SH-SY5Y (cell line): ENCODE results near the gene PQBP1.

Experiments used
- GATA2 ChIP-seq: IDR thresholded peaks from 2 replicates; pipeline ENCODE4 v1.6.1; 2011; ENCODE audit warnings: mild to moderate bottlenecking, low read depth, low read length
- GATA3 ChIP-seq: IDR thresholded peaks from 2 replicates; pipeline ENCODE4 v1.6.1; 2011; ENCODE audit warnings: low read depth, mild to moderate bottlenecking, low read length, moderate library complexity

- no peak for TF ChIP-seq GATA2
- no peak for TF ChIP-seq GATA3
These were observed 21.1 kb downstream of the PQBP1 start, which contains the start of gene PIM2 for GRCh38 chrX:48918643-48919340.
